DOHH2 (cell line): ENCODE measurements around the gene EXTL2.

Source experiments
- EZH2phosphoT487 ChIP-seq: fragments of 200-600 bp; sonication (generic); IDR thresholded peaks from 2 replicates; pipeline ENCODE4 v1.6.1; 2017; ENCODE audit warnings: borderline replicate concordance, mild to moderate bottlenecking, antibody characterized with exemption, low read length, moderate library complexity, mixed read lengths
- TF ChIP-seq, protein P1 (sequence below): fragments of 200-600 bp; sonication (generic); IDR thresholded peaks from one replicate; pipeline ENCODE4 v1.5.1; 2014; ENCODE audit warnings: antibody characterized with exemption, mild to moderate bottlenecking, low read depth, low read length; ENCODE audit not compliant: poor library complexity, severe bottlenecking

GRCh38 chr1:100941580-100942216 lies 47.1 kb upstream of the EXTL2 start:
- TF ChIP-seq, protein P1, sequence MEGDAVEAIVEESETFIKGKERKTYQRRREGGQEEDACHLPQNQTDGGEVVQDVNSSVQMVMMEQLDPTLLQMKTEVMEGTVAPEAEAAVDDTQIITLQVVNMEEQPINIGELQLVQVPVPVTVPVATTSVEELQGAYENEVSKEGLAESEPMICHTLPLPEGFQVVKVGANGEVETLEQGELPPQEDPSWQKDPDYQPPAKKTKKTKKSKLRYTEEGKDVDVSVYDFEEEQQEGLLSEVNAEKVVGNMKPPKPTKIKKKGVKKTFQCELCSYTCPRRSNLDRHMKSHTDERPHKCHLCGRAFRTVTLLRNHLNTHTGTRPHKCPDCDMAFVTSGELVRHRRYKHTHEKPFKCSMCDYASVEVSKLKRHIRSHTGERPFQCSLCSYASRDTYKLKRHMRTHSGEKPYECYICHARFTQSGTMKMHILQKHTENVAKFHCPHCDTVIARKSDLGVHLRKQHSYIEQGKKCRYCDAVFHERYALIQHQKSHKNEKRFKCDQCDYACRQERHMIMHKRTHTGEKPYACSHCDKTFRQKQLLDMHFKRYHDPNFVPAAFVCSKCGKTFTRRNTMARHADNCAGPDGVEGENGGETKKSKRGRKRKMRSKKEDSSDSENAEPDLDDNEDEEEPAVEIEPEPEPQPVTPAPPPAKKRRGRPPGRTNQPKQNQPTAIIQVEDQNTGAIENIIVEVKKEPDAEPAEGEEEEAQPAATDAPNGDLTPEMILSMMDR, result no peak
- no peak for TF ChIP-seq EZH2phosphoT487
